NCI-H2107 (cell line): Measurements from ENCODE around the gene INPP1.

ENCODE experiments used
- DNase-seq: peaks from one replicate; lab custom pipeline; 2025; lab: John Stamatoyannopoulos, UW

The INPP1 gene

DNA sequence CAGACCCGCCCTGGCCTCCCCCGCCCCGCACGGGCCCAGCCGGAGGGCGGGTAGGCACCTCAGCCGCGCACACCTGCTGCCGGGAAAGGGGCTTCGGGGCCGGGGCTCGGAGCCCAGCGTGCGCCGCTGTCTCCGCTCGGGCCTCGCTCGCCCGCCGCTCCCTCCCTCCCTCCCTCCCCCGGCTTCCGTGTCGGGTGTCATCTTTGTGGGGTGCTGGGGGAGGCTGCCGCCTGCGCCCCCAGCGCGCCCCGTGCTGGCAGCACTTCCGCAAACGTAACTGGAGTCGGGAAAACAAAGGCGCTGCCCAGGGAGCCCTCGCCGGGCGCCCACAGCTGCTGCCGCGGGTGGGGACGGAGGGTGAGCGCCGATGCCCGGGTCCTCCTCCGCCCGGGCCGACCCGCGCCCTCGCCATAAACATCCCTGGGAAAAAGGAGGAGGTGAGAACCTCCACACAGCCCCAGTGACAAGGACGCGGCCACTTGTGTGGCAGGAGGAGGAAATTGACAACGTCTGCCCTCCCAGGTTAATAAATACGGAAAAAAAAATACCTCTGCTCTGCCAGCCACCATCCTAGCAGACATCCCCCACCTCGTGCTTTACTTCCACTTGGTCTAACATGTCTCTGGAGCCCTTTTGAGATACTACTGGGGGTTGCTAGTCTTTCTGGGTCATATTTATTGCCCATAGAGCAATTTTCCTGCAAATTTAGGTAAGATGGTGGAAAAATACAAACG, 65.3 kb downstream of the INPP1 start:
- peak; percentile 75 for DNase-seq

GRCh38 chr2:190409616-190410015, 66.2 kb downstream of the INPP1 start:
- no peak for DNase-seq

DNA sequence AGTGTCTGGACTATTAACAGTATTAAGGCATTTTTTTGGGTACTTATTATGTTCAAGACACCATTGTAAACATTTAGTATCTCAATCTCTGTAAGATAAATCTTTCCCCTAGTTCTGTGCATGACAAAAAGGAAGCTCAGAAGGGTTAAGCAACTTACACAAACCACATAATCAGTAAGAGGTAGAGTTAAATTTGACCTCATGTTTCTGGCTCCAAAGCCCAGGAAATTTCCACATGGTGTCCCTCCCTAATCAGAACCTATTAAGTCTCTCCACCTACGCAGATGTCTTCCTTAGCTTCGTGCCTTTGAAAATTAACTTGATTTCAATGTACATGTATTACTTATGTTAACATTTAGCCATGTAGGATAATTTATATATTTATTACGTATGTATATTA, 66.8 kb downstream of the INPP1 start:
- no peak for DNase-seq

DNA sequence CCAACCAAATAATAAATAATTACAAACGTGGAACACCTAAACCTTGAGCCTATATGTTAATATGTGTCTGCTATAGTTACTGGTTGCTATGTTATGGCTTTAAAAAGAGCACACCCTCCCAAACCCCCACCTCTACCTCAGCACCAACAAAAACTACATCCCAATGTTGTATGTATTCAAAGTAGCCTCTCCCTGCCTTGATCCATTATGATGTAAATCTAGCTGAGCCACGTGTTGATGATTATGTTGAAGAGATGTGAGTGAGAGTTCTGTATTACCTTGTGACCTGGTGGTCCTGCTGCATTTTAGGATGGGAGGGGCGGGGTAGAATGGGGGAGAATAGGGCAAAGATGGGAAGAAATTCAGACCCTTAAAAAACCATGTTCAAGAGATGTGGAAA, 69.6 kb downstream of the INPP1 start:
- DNase-seq, result no peak

GRCh38 chr2:190413421-190413820, 70.0 kb downstream of the INPP1 start:
- DNase-seq, result no peak

DNA sequence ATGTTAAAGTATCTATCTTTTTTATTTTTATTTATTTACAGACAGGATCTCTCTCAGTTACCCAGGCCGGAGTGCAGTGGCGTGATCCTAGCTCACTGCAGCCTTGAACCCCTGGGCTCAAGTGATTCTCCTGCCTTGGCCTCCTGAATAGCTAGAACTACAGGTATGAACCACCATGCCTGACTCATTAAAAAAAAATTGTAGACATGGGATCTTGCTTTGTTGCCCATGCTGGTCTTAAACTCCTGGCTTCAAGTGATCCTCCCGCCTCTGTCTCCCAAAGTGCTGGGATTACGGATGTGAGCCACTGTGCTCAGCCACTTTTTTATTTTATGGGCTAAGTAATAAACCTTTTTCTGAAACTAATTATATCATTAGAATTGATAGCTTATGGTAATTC, 71.9 kb downstream of the INPP1 start:
- DNase-seq, result no peak

- DNase-seq, result no peak
Observed at GRCh38 chr2:190415794-190416775, 72.7 kb downstream of the INPP1 start.

- no peak for DNase-seq
Observed at GRCh38 chr2:190417045-190417842, 73.9 kb downstream of the INPP1 start.

- DNase-seq, result no peak
Observed at GRCh38 chr2:190418727-190419126, 75.3 kb downstream of the INPP1 start.

DNA sequence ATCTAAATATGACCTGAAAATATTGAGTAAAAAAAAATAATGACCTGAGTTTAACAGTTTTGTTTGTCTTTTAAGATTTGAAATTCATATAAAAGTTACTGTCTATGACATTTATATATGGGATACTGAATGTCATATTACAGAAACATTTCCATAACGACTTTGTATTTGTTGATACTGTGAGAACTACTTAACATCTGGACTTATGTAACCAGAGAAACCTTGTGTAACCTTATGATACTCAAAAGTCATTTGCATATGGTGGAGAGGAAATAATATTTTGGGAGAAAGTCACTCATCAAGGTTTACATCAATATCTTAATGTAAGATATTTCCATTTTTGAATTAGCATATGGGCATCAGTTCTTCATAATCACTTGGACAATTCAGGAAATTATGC, 77.4 kb downstream of the INPP1 start:
- no peak for DNase-seq
